ENCODE data around the gene PACRG. TPM values are rescaled to one million over a fixed set of nuclear protein-coding genes. Genes with fewer than 3 reads are reported as not detected.

Gene PACRG
- polyA plus RNA-seq, 2 of the 4 experiments (the other 2 are of a cell fraction) = 0.14 to 0.30 TPM

DNA sequence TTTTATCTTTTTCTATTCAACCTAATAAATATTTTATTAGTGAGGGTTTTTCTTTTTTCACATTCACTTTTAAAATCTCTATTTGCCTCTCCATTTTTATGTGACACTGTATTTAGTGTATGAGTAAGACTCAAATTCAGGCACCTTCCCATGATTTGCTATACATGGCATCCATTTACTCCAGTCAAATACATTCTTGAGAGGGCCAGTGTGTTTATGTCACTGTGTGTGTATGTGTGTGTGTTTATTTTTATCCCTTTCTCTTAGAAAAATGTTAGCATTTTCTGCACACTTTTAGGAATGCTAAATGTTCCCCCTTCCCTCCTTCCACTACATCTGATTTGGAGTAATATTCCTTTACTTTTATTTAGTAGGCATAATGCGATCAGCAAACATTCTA lies 290.0 kb downstream of the PACRG start (continued):
- TF ChIP-seq HDAC2 (IDR thresholded peaks at IDR 0.05) (no peak), NFE2L2 (conservative IDR thresholded peaks at IDR 0.05; ENCODE audit: low read length) (no peak), FOXS1 (CRISPR knock-in tag; IDR thresholded peaks at IDR 0.05) (no peak), NR3C1 (IDR thresholded peaks at IDR 0.05) (no peak), FOSB (CRISPR knock-in tag; IDR thresholded peaks at IDR 0.05) (no peak), EHF (CRISPR knock-in tag; IDR thresholded peaks at IDR 0.05) (no peak), CHD2 (IDR thresholded peaks at IDR 0.05; ENCODE audit: low read length, partially characterized antibody) (no peak)

DNA sequence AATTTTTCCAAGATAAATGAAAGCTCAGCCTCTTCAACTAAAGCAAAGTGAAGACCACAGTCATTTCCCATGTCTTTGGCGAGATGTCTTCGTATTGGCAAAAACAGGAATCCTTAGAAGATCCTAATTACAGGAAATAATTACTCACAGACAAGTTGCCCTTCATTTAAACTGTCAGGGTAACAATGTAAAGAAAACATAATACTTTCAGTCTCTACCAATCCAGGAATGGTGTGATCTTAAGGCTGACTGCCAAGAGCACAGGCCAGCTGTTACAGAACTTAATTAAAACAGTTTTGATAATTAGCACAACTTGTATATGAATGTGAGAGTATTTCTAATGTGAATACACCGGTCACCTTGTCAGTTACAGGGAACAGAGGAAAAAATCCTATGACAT lies 292.2 kb downstream of the PACRG start:
- Histone ChIP-seq H3K9me3 (no peaks in the 10 kb centered on the region), H3K27ac (no peak overlapping the region), H3K4me3 (no peak overlapping the region), H3K4me1 (no peaks in the 10 kb centered on the region), H3K4me2 (no peak overlapping the region)
- 18% methylated on average over 3 of the region's 3 CpGs for WGBS (ENCODE audit: missing lambda C conversion rate)
- DNase-seq (ENCODE audit: low read depth in 1 of 2, low spot score in 1 of 2) (no peak), ATAC-seq (no peak), FAIRE-seq (no peak)
- CTCF ChIA-PET = no interaction called here
- POLR2A ChIA-PET = no interaction called here
- TF ChIP-seq RARB (CRISPR knock-in tag; IDR thresholded peaks at IDR 0.05) (no peak), TFCP2L1 (CRISPR knock-in tag; IDR thresholded peaks at IDR 0.05) (no peak), HDAC2 (IDR thresholded peaks at IDR 0.05) (no peak), FOXS1 (CRISPR knock-in tag; IDR thresholded peaks at IDR 0.05) (no peak), CBX2 (IDR thresholded peaks at IDR 0.05; ENCODE audit: borderline replicate concordance, low read depth) (no peak)

DNA sequence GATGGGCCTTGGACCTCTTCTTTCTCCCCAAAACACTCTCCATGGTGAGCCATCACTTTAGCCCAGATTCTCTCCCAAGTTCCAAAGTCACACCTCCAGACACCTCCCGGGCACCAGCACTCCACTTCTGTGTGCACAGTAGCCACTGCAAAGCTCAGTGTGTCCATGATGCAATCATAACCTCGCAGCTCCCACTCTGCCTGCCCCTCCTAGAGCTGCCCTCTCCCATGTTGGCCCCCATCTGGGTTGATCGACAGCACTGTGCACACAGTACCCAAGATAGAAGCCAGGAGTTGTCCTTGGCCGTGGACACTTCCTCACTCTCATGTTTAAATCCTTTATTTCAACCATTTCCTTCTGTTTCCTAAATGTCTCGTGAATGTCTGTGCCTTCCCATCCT lies 293.3 kb downstream of the PACRG start:
- no peak overlapping the region for H3K27ac ChIP-seq
- no peaks in the 10 kb centered on the region for H3K4me1 ChIP-seq
- no peak overlapping the region for H3K4me3 ChIP-seq
- POLR2A ChIA-PET = no interaction called here
- FAIRE-seq = no peak
- WGBS (ENCODE audit: missing lambda C conversion rate) = 34% methylated on average over 5 of the region's 5 CpGs
- no peak for DNase-seq (ENCODE audit: low read depth in 1 of 2, low spot score in 1 of 2)
- H3K4me2 ChIP-seq = no peak overlapping the region
- CTCF ChIA-PET = no interaction called here
- H3K9me3 ChIP-seq = no peaks in the 10 kb centered on the region
- ATAC-seq = no peak
- TF ChIP-seq ZSCAN20 (CRISPR knock-in tag; IDR thresholded peaks at IDR 0.05) (no peak), RNF2 (IDR thresholded peaks at IDR 0.05; ENCODE audit: borderline replicate concordance, low read depth) (no peak), HES2 (IDR thresholded peaks at IDR 0.05) (no peak), FOSB (CRISPR knock-in tag; IDR thresholded peaks at IDR 0.05) (no peak)
- TF ChIP-seq, protein P1, sequence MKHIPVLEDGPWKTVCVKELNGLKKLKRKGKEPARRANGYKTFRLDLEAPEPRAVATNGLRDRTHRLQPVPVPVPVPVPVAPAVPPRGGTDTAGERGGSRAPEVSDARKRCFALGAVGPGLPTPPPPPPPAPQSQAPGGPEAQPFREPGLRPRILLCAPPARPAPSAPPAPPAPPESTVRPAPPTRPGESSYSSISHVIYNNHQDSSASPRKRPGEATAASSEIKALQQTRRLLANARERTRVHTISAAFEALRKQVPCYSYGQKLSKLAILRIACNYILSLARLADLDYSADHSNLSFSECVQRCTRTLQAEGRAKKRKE (CRISPR knock-in tag; IDR thresholded peaks at IDR 0.05; ENCODE audit: low read depth) = no peak

- no peak for TF ChIP-seq FOSB (CRISPR knock-in tag; IDR thresholded peaks at IDR 0.05)
- no peak for TF ChIP-seq NR3C1 (IDR thresholded peaks at IDR 0.05)
- TF ChIP-seq HDAC2 (IDR thresholded peaks at IDR 0.05) = no peak
- no peak for TF ChIP-seq FOSL2 (IDR thresholded peaks at IDR 0.05)
- no peak for TF ChIP-seq FOSL2 (CRISPR knock-in tag; IDR thresholded peaks at IDR 0.05)
- TF ChIP-seq CBX8 (IDR thresholded peaks at IDR 0.05) = no peak
- no peak for TF ChIP-seq JUNB (IDR thresholded peaks at IDR 0.05)
- no peak for TF ChIP-seq REST (IDR thresholded peaks at IDR 0.05)
- no peak for TF ChIP-seq HMGXB4 (CRISPR knock-in tag; IDR thresholded peaks at IDR 0.05; ENCODE audit: borderline replicate concordance)
- no peak for TF ChIP-seq HOXA7 (CRISPR knock-in tag; IDR thresholded peaks at IDR 0.05)
- no peak for TF ChIP-seq CHD4 (IDR thresholded peaks at IDR 0.05; ENCODE audit: borderline replicate concordance)
- TF ChIP-seq, protein P2, sequence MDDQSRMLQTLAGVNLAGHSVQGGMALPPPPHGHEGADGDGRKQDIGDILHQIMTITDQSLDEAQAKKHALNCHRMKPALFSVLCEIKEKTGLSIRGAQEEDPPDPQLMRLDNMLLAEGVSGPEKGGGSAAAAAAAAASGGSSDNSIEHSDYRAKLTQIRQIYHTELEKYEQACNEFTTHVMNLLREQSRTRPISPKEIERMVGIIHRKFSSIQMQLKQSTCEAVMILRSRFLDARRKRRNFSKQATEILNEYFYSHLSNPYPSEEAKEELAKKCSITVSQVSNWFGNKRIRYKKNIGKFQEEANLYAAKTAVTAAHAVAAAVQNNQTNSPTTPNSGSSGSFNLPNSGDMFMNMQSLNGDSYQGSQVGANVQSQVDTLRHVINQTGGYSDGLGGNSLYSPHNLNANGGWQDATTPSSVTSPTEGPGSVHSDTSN (IDR thresholded peaks at IDR 0.05) = no peak
- no peak for TF ChIP-seq EP300 (IDR thresholded peaks at IDR 0.05)
- Histone ChIP-seq H3K4me1 (no peaks in the 10 kb centered on the region), H3K27ac (no peak overlapping the region), H3K9me3 (no peaks in the 10 kb centered on the region), H3K4me2 (no peak overlapping the region), H3K4me3 (no peak overlapping the region)
- ATAC-seq = no peak
- DNase-seq (ENCODE audit: low read depth in 1 of 2, low spot score in 1 of 2) = no peak
- ChIA-PET CTCF (no interaction called here), POLR2A (no interaction called here)
- FAIRE-seq = no peak
- WGBS (ENCODE audit: missing lambda C conversion rate) = 6% methylated on average over 1 of the region's 1 CpG
These were observed 295.9 kb downstream of the PACRG start for GRCh38 chr6:163023700-163024099.
